HG03039 (cell line): ENCODE measurements around the gene VASH1.

ENCODE experiments used
- ATAC-seq: cut with Tn5 transposase; IDR thresholded peaks from one replicate; pipeline ENCODE4 v1.9.1; 2021; ENCODE audit warnings: mild to moderate bottlenecking, moderate library complexity; ENCODE audit not compliant: unreplicated experiment

The VASH1 gene

DNA sequence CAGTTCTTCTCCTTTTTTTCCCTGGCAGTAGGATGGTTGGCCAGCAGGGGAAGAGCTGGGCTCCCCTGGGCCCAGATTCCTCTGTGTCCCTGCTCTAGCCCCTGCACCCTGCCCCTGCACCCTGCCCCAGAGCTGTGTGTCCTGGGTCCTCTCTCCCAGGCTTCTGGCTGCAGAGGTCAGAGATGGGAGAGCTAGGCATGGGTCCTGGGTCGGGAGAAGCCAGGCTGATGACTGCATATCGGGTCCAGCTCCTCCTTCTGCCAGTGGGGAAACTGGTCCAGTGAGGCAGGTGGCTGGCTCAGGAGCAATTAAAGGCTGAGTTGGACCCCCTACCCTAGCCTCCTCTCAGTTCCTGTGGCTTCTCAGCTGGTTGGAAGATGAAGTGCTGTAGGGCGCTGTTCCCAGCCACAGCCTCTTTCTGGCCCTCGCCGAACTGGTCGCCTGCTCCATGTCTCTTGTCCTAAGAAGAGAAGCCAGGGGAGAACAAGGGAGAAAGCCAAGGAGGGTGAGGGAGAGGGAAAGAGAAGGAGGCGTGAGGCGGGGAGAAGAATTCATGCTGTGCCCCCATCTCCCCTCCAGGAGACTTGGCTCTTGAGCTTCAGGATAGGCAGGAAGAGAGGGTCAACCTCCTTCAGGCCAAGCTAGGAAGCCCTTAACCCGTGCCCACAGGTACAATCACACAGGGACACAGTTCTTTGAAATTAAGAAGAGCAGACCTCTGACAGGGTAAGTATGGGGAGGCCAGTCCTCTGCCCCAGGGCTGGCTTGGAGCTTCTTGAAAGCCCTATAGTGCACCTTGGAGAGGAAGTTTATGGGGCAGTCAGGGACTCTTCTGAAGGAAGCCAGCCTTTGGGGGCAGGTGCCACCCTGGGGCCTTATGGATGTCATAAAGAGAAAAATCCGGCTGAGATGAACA lies 9.5 kb downstream of the VASH1 start:
- ATAC-seq = no peak

DNA sequence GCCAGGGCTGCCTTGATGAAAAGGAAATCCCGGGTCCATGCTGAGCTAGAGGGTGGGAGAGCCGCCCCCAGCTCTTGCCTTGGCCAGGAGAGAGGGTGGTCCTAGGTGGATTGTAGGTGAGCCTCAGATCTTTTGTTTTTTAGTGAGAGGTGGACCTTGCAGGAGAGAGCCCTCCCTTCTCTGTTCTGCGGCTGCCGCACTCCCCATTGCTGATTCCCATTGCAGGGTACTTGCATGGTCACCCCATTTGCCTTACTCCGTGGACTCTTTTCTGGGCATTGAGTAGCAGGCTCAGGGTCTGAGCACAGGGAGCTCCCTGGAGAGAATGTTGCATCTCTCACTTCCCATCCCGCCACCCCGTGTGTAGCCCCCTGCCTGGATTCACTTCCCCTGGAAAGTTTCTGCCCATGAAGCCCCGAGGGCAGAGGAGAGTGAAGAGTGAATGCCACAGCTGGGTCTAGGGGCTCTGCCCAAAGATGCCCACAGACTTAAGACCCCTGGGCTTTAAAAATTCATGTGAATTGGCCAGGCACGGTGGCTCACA lies 10.2 kb downstream of the VASH1 start:
- ATAC-seq = no peak

DNA sequence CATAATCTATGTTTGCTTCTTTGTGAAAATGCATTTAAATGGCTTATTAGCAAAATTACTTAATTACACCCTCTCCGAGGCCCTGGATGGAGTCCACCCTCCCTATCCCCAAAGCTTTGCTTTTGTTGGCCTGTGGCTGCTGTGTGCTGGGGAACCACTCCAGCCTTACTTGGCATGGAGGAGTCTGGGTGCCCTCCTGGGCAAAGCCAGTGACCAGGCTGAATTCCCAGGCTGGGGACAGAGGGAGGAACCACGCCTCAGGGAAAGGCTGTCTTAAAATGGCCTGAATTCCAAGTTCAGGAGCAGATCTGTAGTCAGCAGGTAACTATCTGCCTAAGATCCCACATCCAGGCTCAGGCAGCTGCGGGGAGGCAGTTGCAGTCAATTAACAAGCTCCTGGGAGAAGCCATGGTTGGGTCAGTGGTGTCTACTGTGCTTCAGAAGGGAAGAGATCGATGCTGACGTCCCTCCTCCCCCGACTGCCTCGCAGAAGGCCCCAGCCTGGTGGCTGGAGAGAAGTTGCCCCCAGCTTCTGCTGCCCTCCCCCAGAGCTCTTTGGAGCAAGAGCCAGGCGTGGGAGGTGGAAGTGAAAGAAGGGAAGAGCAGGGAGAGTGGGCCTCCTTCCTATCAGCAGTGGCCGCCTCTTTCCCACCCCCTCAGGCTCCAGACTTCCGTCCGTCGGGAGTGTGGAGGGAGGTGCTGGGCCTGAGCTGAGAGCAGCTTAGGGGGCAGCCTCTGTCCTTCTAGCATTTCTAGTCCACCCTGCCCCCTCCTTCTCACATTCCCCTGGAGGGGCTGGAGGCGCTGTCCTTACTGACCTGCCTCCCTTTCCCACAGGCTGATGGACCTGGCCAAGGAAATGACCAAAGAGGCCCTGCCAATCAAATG lies 11.3 kb downstream of the VASH1 start:
- ATAC-seq = no peak

DNA sequence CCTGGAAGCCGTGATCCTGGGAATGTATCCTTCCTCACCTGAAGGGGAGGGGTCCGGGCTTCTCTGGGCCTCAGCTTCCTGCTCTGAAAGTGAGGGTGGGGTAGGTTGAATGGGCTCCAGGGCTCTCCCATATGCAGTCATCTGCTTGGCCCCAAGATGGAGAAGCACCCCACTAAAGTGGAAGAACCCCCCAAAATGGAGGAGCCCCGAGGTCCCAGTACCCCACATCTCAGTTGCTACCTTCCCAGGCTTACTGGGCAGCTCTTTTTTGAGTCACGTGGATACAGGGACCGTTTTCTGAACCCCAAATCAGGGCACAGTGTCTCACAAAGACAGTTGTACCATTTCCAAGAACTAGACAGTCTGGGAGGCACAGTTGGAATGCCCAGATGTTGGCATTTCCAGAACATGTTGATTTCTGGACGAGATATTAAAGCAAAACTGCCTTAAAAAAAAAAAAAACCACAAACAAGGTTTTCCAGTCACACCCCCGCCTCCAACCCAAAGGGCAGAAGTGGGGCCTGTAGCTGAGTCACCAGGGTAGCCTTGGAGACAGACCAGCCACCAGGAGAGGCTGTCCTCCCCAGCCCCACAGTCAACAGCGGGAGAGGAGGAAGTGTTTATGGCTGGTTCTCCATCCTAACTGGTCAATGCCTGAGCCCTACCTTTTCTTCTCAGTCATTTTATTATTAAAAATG lies 12.1 kb downstream of the VASH1 start:
- no peak for ATAC-seq

DNA sequence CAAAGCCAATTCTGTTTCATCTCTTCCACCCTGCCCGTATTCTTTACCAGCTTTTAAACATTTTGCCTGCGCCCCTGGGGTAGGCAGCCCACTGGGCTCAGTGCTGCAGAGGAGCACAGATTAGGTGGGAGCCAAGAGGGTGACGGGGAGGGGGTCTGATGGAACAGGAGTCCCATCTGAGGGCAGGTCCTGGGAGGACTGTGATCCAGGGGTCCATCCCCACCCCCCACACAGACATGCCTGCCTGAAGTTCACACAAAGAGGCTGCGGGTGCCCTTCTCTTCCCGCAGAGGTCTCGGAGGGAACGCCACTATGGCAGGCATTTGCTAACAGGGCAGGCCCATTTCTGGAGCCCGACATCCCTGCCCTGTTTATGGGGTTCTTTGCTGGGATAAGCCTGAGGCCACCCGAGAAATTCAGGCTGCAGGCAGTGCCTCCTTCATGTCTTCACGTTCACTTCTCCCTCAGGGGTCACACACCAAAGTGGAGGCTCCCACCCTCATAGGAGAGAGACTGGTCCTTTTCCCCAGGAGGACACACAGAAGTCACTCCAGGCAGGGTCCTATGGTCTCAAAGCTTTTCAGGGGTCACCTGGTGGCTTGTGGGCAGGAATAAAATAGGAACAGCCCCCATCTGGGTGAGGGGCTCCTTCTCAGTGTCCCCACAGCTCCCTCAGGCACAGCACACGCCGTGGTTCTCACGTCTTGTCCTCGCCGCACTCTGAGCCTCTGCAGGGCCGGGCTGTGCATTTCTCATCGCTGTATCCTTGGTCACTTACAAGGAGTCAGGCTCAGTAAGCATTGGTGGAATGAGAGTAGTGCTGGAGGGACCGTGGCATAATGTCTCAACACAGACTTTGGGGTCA lies 12.9 kb downstream of the VASH1 start:
- no peak for ATAC-seq

DNA sequence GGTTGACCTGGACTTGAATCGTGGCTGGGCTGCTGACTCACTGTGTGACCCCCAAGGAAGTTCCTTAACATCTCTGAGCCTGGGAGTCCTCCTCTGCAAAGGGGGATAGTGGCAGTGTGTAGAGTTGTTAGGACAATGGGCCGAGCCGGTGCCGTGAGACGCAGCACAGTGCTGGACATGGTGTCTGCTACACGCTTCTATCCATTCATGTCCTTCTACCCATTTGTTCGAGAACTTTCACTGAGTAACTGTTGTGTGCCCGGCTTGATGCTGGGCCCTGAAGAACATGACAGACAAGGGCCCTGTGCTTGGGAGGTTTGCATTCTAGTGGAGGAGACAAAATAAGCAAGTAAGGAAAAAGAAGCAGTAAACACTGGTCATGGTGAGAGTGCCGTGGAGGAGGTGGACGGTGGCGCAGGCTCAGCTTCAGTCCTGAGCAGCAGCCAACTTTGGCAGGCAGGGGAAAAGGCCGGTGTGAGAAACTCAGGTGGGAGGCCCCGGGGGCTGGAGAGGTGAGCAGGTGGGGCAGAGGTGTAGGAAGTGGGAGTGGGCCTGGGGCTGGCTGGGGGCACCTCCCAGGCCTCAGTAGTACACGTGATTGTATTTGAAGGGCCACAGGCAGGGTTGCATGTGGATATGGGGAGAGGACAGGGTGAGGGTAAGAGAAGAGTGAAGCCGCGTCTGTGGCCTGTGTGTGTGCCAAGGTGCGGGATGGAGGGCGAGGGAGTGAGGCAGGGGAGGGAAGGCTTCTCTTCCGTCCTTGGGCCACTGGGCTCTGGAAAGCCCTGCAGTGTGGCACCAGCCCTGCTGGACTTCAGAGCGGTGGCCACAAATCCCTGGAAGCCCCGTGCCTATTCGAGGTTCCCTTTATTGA lies 13.8 kb downstream of the VASH1 start:
- no peak for ATAC-seq

DNA sequence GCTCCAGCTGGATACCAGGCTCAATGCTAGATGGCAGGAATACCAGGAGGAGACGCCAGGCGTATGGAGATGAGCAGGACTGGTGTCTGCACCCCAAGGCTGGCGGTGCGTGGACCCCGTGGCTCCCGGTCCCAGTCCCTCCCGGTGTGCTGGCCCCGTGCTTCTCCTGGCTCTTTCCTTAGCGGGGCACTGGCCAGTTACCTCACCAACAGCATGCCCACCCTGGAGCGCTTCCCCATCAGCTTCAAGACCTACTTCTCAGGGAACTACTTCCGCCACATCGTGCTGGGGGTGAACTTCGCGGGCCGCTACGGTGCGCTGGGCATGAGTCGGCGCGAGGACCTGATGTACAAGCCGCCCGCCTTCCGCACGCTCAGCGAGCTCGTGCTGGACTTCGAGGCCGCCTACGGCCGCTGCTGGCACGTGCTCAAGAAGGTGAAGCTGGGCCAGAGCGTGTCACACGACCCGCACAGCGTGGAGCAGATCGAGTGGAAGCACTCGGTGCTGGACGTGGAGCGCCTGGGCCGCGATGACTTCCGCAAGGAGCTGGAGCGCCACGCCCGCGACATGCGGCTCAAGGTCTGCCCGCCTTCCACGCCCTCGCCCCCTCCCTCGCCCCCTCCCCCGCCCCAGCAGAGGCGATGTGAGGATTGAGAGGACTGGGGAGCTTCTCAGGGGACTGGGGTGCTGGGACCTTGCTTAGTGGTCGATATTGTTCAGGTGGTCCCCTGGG lies 14.6 kb downstream of the VASH1 start:
- ATAC-seq = no peak

DNA sequence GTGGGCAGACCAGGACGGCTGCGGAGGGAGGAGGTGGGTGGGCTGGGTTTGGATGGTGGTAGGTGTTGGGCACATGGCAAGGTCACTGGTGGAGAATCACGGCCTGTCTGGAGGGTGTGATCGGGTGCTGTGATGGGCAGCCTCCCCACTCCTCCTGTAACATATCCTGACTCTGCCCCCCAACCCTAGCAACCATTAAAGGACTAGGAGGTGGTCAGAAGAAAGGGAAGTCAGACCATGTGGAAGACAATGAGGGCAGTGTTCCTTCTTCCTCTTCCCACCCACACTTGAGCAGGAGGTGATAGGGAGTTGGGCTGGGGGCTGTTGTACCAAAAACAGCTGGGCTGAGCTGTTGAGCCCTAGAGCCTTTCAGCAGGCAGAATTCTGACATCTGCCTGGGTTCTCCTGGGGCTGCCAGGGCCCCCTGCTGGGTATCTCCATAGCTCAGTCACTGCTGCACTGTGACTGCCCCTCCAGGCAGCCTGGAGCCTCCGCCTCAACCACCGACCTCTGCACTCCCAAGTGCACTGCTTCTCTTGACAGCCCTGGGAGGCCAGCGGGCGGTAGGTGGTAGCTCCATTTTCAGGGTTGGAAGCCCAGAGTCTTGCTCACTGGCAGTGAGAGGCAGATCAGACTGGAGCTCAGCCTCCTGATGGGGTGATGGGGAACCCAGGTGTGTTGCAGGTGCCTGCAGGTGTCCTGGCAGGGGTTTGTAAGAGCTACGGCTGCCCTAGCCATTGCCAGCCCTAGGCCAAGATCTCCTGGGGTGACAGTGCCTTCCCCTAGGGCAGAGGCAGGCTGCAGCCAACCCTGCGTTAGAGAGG lies 15.4 kb downstream of the VASH1 start:
- no peak for ATAC-seq

DNA sequence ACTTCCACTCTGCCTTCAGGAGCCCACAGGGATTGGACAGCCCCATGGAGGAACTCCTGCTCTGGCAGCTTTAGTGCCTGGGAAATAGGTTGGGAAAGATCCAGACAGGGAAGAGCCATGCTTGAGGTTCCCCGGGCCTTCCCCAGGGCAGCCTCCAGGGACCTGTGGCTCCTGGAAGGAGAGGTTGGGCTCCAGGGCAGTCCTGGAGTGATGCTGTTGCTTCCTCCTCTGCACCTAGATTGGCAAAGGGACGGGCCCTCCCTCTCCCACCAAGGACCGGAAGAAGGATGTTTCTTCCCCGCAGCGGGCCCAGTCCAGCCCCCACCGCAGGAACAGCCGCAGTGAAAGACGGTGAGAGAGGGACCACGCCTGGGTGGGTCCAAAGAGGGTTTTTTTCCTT lies 16.5 kb downstream of the VASH1 start:
- ATAC-seq = no peak

DNA sequence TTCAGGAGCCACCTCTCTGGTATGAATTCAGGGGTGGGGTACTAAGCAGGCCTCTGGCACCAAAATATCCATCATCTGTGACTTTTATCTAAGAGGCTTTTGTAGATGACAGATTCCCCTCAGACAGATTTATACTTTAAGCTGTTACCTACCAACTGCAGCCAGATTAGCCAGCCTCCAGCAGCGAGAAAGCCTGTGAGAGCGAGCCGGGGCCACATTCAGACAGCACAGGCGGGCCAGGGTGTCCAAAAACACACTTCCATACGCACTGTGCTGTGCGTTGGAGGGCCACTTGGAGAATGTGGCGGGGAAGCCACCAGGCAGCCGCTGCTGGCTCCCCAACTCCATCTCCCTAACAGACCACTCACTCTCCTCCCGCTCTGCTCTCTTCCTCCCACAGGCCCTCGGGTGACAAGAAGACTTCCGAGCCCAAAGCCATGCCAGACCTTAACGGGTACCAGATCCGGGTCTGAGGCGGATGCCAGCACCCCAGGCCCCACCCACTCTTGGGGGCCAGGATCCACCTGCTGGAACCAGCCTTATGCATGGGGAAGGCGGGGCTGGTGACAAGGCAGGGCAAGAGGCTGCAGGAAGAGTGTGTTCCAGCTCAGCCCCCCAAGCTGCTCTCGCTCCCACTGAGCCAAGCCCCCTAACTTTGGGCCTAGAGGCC lies 17.4 kb downstream of the VASH1 start:
- no peak for ATAC-seq

DNA sequence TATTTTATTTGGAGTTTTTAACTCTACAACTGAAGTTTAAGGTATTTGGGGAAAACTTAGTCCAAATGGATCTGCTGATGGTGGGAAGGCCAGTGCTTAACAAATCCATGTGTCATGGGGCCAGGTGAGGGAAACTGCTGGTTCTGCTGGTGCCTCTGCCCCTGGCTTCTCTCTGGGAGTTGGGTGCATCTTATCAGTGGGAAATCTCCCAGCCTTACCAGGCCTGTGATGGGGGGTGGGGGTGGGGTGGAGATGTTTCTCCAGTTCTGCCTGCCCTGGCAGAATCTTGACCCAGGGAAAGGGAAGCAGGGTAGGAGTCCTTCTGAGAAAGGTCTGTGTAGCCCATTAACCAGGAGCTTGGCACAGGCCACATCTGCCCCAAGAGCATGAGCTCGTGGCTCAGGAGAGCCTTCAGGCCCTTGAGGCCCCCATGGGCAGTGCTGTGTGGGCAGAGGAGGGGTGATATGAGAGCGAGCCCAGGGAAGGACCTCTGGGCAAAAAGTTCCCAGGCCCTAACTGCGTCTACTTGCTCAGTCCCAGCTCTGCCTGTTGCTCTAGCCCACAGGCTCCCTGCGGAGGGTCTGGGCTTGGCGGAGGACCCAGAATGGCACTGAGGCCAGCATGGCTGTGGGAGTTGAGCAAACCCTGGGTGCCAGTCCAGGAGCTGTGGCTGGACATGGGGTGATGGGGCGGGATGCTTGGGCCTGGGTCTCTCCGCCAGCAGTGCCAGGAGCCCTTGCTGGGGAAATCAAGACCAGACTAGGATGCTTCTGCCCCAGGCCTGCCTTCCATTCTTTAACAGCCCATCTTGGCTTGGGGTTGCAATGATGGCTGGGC lies 18.2 kb downstream of the VASH1 start:
- no peak for ATAC-seq

DNA sequence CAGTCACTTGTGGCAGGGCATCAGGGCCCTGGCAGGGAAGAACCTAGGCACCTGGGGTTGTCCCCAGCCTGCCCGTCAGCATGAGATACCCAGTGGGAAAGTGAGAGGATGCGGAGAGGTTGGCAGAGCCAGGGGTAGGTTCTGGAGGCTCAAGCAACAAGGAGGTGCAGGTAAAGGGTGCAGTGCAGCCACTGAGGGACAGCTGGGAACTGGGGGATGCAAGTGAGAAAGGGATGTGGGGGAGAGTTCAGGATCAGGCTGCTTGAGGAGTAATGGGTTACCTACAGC lies 18.7 kb downstream of the VASH1 start:
- ATAC-seq = no peak

DNA sequence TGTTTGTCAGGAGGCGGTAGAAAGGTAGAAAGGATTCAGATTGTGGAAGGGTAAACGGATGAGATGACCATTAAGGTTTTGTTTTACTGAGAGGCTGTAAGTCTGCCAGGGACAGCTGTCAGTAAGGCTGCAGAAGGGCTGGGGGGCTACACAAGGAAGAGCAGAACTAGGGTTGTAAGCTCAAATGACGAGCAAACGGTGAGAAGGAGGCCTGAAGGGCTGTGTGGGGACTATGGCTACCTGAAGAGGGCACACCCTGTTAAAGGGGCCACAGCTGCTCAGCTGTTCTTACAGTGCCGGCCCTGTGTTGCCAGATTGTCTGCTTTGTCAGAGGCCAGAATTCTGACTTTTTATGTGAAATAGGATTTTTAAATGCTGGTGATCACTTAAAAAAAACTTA lies 19.1 kb downstream of the VASH1 start:
- ATAC-seq = no peak

DNA sequence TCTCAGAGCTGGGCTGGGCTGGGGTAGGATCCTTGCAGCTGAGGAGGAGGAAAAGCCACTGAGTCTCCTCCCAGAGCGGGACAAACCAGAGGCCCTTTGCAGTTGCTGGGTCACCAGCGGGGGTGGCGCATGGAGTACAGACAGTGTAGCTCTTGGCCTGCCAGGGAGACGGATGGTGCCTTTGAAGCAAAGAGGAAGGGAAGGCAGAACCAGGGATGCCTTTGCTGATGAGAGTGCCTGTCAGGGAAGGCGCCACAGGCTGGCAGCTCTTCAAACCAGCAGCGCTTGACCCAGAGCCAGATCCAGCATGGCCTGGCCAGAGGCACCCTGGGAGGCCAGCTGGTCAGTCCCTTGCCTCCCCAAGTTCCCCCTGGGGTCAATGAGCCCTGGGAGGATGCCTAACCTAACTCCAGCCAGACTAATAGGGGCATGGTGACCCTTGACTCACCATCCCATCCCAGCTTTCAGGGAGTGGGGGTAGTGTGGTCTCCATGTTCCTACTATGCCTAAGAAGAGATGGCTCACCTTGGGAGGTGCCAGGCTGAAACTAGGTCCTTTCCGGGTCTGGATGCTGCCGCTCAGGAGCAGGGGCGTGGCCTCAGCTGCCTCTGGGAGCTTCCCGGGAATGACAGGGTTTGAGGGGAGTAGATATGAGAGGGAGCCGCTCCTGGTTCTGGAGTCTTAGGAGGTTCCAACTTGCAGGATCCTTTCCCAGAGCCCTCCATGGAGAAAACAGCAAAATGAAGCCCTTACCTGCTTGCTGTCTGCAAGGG lies 19.8 kb downstream of the VASH1 start:
- ATAC-seq = no peak

DNA sequence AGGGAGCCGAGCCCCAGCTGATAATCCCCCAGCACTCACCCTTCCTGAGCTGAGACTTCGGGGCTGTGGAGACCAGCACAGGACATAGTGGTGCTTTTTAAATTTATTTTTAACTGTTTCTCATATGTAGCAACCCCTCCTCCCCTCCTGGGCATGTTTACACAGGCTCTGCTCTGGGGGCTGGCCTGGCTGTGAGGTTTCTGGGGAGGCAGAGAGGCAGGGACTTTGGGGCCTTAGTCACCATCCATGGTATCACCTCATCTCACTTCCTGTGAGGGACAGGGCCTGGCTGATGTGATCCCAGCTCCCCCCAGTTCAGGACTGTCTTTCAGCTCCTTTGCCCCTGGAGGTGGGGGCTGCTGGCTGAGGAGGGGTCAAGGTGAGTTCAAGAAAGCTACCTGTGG lies 20.4 kb downstream of the VASH1 start:
- no peak for ATAC-seq
